RPMI8226 (cell line): ENCODE results near the gene BORCS5.
"Not testable (repeated sequence)": the region's sequence is repeated elsewhere in the genome, so short reads cannot be mapped to it uniquely, and the experiment has no call there.

Source experiments
- DNase-seq: peaks from one replicate; pipeline ENCODE4 v3.0.0-alpha.2; 2015

Gene BORCS5

GRCh38 chr12:12356896-12357718 is at the start of gene BORCS5:
TSS of gene BORCS5 (plus strand) at chr12:12357078. CDS start at chr12:12357452, 374 bp downstream.
- peak; percentile 100 for DNase-seq

GRCh38 chr12:12310695-12311094 is 46.2 kb upstream of the BORCS5 start:
- DNase-seq = not testable (repeated sequence)

GRCh38 chr12:12315838-12316237 is 41.0 kb upstream of the BORCS5 start:
- no peak for DNase-seq

- no peak for DNase-seq
These were observed 37.3 kb upstream of the BORCS5 start for GRCh38 chr12:12319451-12320183.

- no peak for DNase-seq
These were observed 33.8 kb upstream of the BORCS5 start for GRCh38 chr12:12323118-12323517.

- DNase-seq = no peak
These were observed 33.3 kb upstream of the BORCS5 start for GRCh38 chr12:12323591-12323990.

GRCh38 chr12:12326262-12326661 is 30.6 kb upstream of the BORCS5 start:
- no peak for DNase-seq

- peak; percentile 66 for DNase-seq
These were observed 29.1 kb upstream of the BORCS5 start for GRCh38 chr12:12327802-12328201.

GRCh38 chr12:12331244-12331771 is 25.6 kb upstream of the BORCS5 start:
- DNase-seq = no peak

- DNase-seq = no peak
These were observed 25.0 kb upstream of the BORCS5 start for GRCh38 chr12:12331896-12332295.

- peak; percentile 80 for DNase-seq
These were observed 23.2 kb upstream of the BORCS5 start for GRCh38 chr12:12333407-12334366.

- peak; percentile 65 for DNase-seq
These were observed 22.4 kb upstream of the BORCS5 start for GRCh38 chr12:12334367-12335040.

- no peak for DNase-seq
These were observed 20.8 kb upstream of the BORCS5 start for GRCh38 chr12:12336049-12336411.

- no peak for DNase-seq
These were observed 20.4 kb upstream of the BORCS5 start for GRCh38 chr12:12336511-12336910.

GRCh38 chr12:12338527-12339168 is 18.2 kb upstream of the BORCS5 start:
- DNase-seq = no peak

- DNase-seq = peak; percentile 61
These were observed 6.9 kb upstream of the BORCS5 start, which contains the start of gene MANSC1 for GRCh38 chr12:12349711-12350665. TSS of gene MANSC1 (minus strand) at chr12:12350242. CDS start at chr12:12343314, 6,928 bp downstream.

- no peak for DNase-seq
These were observed 5.9 kb upstream of the BORCS5 start for GRCh38 chr12:12350868-12351463.

- not testable (repeated sequence) for DNase-seq
These were observed 5.3 kb upstream of the BORCS5 start for GRCh38 chr12:12351468-12352185.

- no peak for DNase-seq
These were observed 3.6 kb upstream of the BORCS5 start for GRCh38 chr12:12353276-12353675.
